Activated T-helper 1 cell treated with Interleukin-2 at 50 U/mL for 16 hours (primary cell): ENCODE data around the gene DST.
"Not testable (repeated sequence)": the region's sequence is repeated elsewhere in the genome, so short reads cannot be mapped to it uniquely, and the experiment has no call there.

ENCODE experiments used
- DNase-seq: peaks from one replicate; pipeline ENCODE4 v3.0.0-alpha.2; 2020; ENCODE audit warnings: low read depth

The DST gene

GRCh38 chr6:56515081-56515905 is 127.4 kb downstream of the DST start:
- DNase-seq, result no peak

GRCh38 chr6:56514395-56514794 is 128.3 kb downstream of the DST start:
- no peak for DNase-seq

GRCh38 chr6:56513631-56514030 is 129.1 kb downstream of the DST start:
- no peak for DNase-seq

- DNase-seq, result no peak
Observed at GRCh38 chr6:56511591-56511990, 131.1 kb downstream of the DST start.

GRCh38 chr6:56510984-56511531 is 131.6 kb downstream of the DST start:
- no peak for DNase-seq

GRCh38 chr6:56509031-56509430 is 133.7 kb downstream of the DST start:
- no peak for DNase-seq

GRCh38 chr6:56507517-56507916 is 135.2 kb downstream of the DST start:
- DNase-seq, result no peak

- DNase-seq, result no peak
Observed at GRCh38 chr6:56505512-56506260, 137.0 kb downstream of the DST start.

- DNase-seq, result no peak
Observed at GRCh38 chr6:56501993-56502392, 140.7 kb downstream of the DST start.

- DNase-seq, result no peak
Observed at GRCh38 chr6:56499095-56499494, 143.6 kb downstream of the DST start.

GRCh38 chr6:56497691-56498090 is 145.0 kb downstream of the DST start:
- DNase-seq, result no peak

GRCh38 chr6:56497240-56497639 is 145.4 kb downstream of the DST start:
- no peak for DNase-seq

GRCh38 chr6:56496650-56497049 is 146.0 kb downstream of the DST start:
- DNase-seq, result not testable (repeated sequence)

- DNase-seq, result no peak
Observed at GRCh38 chr6:56495654-56496053, 147.0 kb downstream of the DST start.

GRCh38 chr6:56491606-56492328 is 150.9 kb downstream of the DST start:
- DNase-seq, result no peak

- DNase-seq, result no peak
Observed at GRCh38 chr6:56490993-56491392, 151.7 kb downstream of the DST start.

GRCh38 chr6:56489559-56489958 is 153.1 kb downstream of the DST start:
- DNase-seq, result no peak

- no peak for DNase-seq
Observed at GRCh38 chr6:56488281-56488680, 154.4 kb downstream of the DST start.

- no peak for DNase-seq
Observed at GRCh38 chr6:56486681-56487080, 156.0 kb downstream of the DST start.

GRCh38 chr6:56484669-56485068 is 158.0 kb downstream of the DST start:
- no peak for DNase-seq

- DNase-seq, result no peak
Observed at GRCh38 chr6:56483929-56484328, 158.8 kb downstream of the DST start.

- no peak for DNase-seq
Observed at GRCh38 chr6:56482525-56482924, 160.2 kb downstream of the DST start.
